Vagina (tissue), 2 donors: ENCODE results near the gene RUNX3.

Experiments used
- CTCF ChIP-seq, 3 experiments: fragments of 450-650 bp in 2 of 3; fragments of 200-600 bp in 1 of 3; sonication (generic) in 1 of 3; IDR thresholded peaks; one replicate each; pipeline ENCODE4 v1.5.1; 2017 to 2019; ENCODE audit warnings: antibody characterized with exemption in 3 of 3, mild to moderate bottlenecking in 2 of 3, moderate library complexity in 2 of 3
- POLR2A ChIP-seq, 2 donors: fragments of 450-650 bp; IDR thresholded peaks; one replicate each; pipeline ENCODE4 v1.6.1; 2017; ENCODE audit warnings: antibody characterized with exemption in 2 of 2, mild to moderate bottlenecking in 2 of 2, moderate library complexity in 2 of 2
- POLR2AphosphoS5 ChIP-seq, 2 donors: sonication (generic); formaldehyde crosslinking; IDR thresholded peaks; one replicate each; pipeline ENCODE4 v1.9.0; 2017; ENCODE audit warnings: antibody characterized with exemption in 2 of 2, mild to moderate bottlenecking in 2 of 2, low read depth in 1 of 2; ENCODE audit not compliant: insufficient read depth in 1 of 2

GRCh38 chr1:24899581-24900485 is 30.2 kb downstream of the RUNX3 start:
- TF ChIP-seq CTCF (IDR thresholded peaks at IDR 0.05) (no peak), POLR2A (IDR thresholded peaks at IDR 0.05) (no peak), POLR2AphosphoS5 (IDR thresholded peaks at IDR 0.05; ENCODE audit: insufficient read depth in 1 of 2, low read depth in 1 of 2) (no peak)
